ENCODE results near the gene ZFPL1. TPM values are rescaled to one million over a fixed set of nuclear protein-coding genes. Genes with fewer than 3 reads are reported as not detected.

The ZFPL1 gene
- total and polyA plus RNA-seq, 12 donors: 33.7 to 90.3 (median 42.4) TPM

- peaks cover 0 to 66% of the 10 kb centered on the region in 2 donors for H3K36me3 ChIP-seq (replicated peaks in 1 of 2)
- H3K27me3 ChIP-seq: no peaks in the 10 kb centered on the region
- peak in 4 of 7 donors; percentile 4 to 51 (median 13) for DNase-seq
- no peak overlapping the region for H3K27ac ChIP-seq
- no peak overlapping the region for H3K4me3 ChIP-seq
- peaks cover 16 to 30% of the 10 kb centered on the region in 2 donors for H3K4me1 ChIP-seq (replicated peaks in 1 of 2)
- H3K9me3 ChIP-seq (replicated peaks in 1 of 3): no peaks in the 10 kb centered on the region
- 83 to 87% (median 86%) methylated on average over 9 to 12 of the region's 12 CpGs for WGBS, 4 donors
- intact Hi-C loops (cut with DNase I): no loop called here
- TF ChIP-seq, protein P1, sequence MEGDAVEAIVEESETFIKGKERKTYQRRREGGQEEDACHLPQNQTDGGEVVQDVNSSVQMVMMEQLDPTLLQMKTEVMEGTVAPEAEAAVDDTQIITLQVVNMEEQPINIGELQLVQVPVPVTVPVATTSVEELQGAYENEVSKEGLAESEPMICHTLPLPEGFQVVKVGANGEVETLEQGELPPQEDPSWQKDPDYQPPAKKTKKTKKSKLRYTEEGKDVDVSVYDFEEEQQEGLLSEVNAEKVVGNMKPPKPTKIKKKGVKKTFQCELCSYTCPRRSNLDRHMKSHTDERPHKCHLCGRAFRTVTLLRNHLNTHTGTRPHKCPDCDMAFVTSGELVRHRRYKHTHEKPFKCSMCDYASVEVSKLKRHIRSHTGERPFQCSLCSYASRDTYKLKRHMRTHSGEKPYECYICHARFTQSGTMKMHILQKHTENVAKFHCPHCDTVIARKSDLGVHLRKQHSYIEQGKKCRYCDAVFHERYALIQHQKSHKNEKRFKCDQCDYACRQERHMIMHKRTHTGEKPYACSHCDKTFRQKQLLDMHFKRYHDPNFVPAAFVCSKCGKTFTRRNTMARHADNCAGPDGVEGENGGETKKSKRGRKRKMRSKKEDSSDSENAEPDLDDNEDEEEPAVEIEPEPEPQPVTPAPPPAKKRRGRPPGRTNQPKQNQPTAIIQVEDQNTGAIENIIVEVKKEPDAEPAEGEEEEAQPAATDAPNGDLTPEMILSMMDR (IDR thresholded peaks at IDR 0.05): no peak
These were observed 41.4 kb downstream of the ZFPL1 start for GRCh38 chr11:65125197-65126056.

GRCh38 chr11:65126624-65127274 is 42.7 kb downstream of the ZFPL1 start:
- intact Hi-C loops (cut with DNase I): no loop called here

DNA sequence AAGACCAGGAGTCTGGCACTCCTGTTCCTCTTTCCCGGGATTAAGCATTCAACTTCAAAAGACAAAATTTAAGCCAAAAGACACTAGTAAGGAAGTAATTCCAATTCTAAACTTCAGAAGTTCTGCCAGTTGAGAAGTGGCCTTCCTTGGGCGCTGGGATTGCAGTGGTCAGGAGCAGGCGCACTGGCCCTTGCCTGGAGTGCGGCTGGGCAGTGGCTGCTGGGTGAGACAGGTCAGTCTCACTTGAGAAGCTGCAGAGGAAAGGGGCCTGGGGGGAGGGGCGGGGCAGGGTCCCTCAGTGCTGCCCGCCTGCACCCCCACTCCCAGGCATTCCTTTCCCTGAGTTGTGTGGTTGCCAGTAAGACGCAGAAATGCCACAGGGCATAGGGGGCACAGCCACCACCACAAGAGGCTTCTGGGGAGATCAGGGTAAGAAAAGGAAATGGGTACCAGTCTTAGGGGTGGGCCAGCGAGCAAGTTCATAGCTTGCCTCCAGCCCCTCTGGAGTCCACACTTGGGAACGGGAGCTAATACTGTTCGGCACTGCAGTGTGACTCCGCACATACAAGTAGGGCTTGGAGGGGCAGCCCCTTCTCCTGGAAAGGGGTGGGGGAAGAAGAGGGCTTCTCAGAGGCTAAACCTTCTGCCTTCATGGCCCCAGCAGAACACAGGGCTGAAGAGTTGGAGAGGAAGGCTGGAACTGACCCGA is 43.6 kb downstream of the ZFPL1 start:
- Histone ChIP-seq H3K4me3 (no peak overlapping the region), H3K27me3 (no peaks in the 10 kb centered on the region), H3K36me3 (replicated peaks in 1 of 2) (peaks cover 0 to 84% of the 10 kb centered on the region in 2 donors), H3K9me3 (replicated peaks in 1 of 3) (no peaks in the 10 kb centered on the region), H3K27ac (no peak overlapping the region), H3K4me1 (replicated peaks in 1 of 2) (peaks cover 10 to 28% of the 10 kb centered on the region in 2 donors)
- WGBS, 4 donors: 73 to 80% (median 77%) methylated on average over 10 to 12 of the region's 12 CpGs
- peak in 3 of 7 donors; percentile 7 to 53 (median 12) for DNase-seq
- TF ChIP-seq, protein P1 (IDR thresholded peaks at IDR 0.05): no peak
- TF ChIP-seq POLR2A (IDR thresholded peaks at IDR 0.05): no peak
- intact Hi-C loops (cut with DNase I): no loop called here

More at GRCh38 chr11:65126624-65127274, 42.7 kb downstream of the ZFPL1 start:
- H3K36me3 ChIP-seq (replicated peaks in 1 of 2): peaks cover 0 to 75% of the 10 kb centered on the region in 2 donors
- H3K4me3 ChIP-seq: no peak overlapping the region
- TF ChIP-seq, protein P1 (IDR thresholded peaks at IDR 0.05): no peak
- no peak for TF ChIP-seq POLR2A (IDR thresholded peaks at IDR 0.05)
- no peaks in the 10 kb centered on the region for H3K9me3 ChIP-seq (replicated peaks in 1 of 3)
- peak in 4 of 7 donors; percentile 6 to 50 (median 17) for DNase-seq
- no peak overlapping the region for H3K27ac ChIP-seq
- H3K4me1 ChIP-seq (replicated peaks in 1 of 2): peaks cover 10 to 21% of the 10 kb centered on the region in 2 donors
- no peaks in the 10 kb centered on the region for H3K27me3 ChIP-seq
- WGBS, 4 donors: 76 to 87% (median 80%) methylated on average over 6 of the region's 6 CpGs

All from adrenal gland (tissue), 12 donors.